Neuronal stem cell (in vitro differentiated cells): Measurements from ENCODE around the gene TBX2.

Source experiments
- DNase-seq: peaks from one replicate; pipeline ENCODE4 v3.0.0-alpha.2; 2013; ENCODE audit warnings: low spot score
- H2AFZ ChIP-seq: one replicate; pipeline ENCODE4 v1.6.1; 2013; ENCODE audit warnings: mild to moderate bottlenecking, low read length, inconsistent platforms
- H2AK5ac ChIP-seq: 2 replicates; pipeline ENCODE4 v1.6.1; 2013; ENCODE audit warnings: low read depth, mild to moderate bottlenecking, inconsistent platforms, low read length, moderate library complexity, mixed read lengths
- H2BK120ac ChIP-seq: 2 replicates; pipeline ENCODE4 v1.6.1; 2013; ENCODE audit warnings: low read depth, mild to moderate bottlenecking, inconsistent platforms, low read length, moderate library complexity, mixed read lengths
- H2BK12ac ChIP-seq: one replicate; pipeline ENCODE4 v1.6.1; 2013; ENCODE audit warnings: low read length, inconsistent platforms
- H2BK15ac ChIP-seq: 2 replicates; pipeline ENCODE4 v1.6.1; 2013; ENCODE audit warnings: mild to moderate bottlenecking, low read length, inconsistent platforms, mixed read lengths
- H2BK5ac ChIP-seq: one replicate; pipeline ENCODE4 v1.6.1; 2013; ENCODE audit warnings: inconsistent platforms, mild to moderate bottlenecking, low read length, moderate library complexity
- H3K14ac ChIP-seq: one replicate; pipeline ENCODE4 v1.6.1; 2013; ENCODE audit warnings: low read length, inconsistent platforms
- H3K18ac ChIP-seq: 2 replicates; pipeline ENCODE4 v1.6.1; 2013; ENCODE audit warnings: low read length, inconsistent platforms
- H3K23ac ChIP-seq: 2 replicates; pipeline ENCODE4 v1.6.1; 2013; ENCODE audit warnings: low read depth, mild to moderate bottlenecking, mixed read lengths, low read length, inconsistent platforms; ENCODE audit not compliant: poor library complexity
- H3K27ac ChIP-seq: replicated peaks from 3 replicates; pipeline ENCODE4 v1.5.1; 2013; ENCODE audit warnings: low read length, inconsistent platforms
- H3K27me3 ChIP-seq, 3 experiments: 2 replicates each; pipeline ENCODE4 v1.6.1; 2013; ENCODE audit warnings: low read length in 3 of 3, mild to moderate bottlenecking in 2 of 3, inconsistent platforms in 1 of 3, low read depth in 1 of 3, mixed read lengths in 1 of 3, moderate library complexity in 1 of 3; ENCODE audit not compliant: control insufficient read depth in 3 of 3, insufficient read depth in 3 of 3
- H3K36me3 ChIP-seq, 2 donors: replicated peaks in 1 of 2; 2 replicates each; pipeline ENCODE4 v1.6.1; 2013; ENCODE audit warnings: low read length in 2 of 2; ENCODE audit not compliant: control insufficient read depth in 2 of 2, insufficient read depth in 2 of 2
- H3K4ac ChIP-seq: 2 replicates; pipeline ENCODE4 v1.6.1; 2013; ENCODE audit warnings: inconsistent platforms, mild to moderate bottlenecking, low read length, moderate library complexity
- H3K4me1 ChIP-seq, 2 donors: 1 replicate in 1 of 2; 2 replicates in 1 of 2; pipeline ENCODE4 v1.6.1; 2013; ENCODE audit warnings: low read length in 2 of 2, low read depth in 1 of 2; ENCODE audit not compliant: control insufficient read depth in 2 of 2, insufficient read depth in 1 of 2
- H3K4me2 ChIP-seq: one replicate; pipeline ENCODE4 v1.6.1; 2013; ENCODE audit warnings: mild to moderate bottlenecking, low read length, inconsistent platforms; ENCODE audit not compliant: insufficient read depth, poor library complexity, severe bottlenecking
- H3K4me3 ChIP-seq, 2 donors: 2 replicates each; pipeline ENCODE4 v1.5.1; 2013; ENCODE audit warnings: low read length in 2 of 2, mild to moderate bottlenecking in 2 of 2, inconsistent platforms in 1 of 2, moderate library complexity in 1 of 2
- H3K79me1 ChIP-seq: one replicate; pipeline ENCODE4 v1.6.1; 2013; ENCODE audit warnings: low read depth, mild to moderate bottlenecking, inconsistent platforms, low read length, moderate library complexity
- H3K9ac ChIP-seq: one replicate; pipeline ENCODE4 v1.6.1; 2013; ENCODE audit warnings: mild to moderate bottlenecking, low read depth, low read length, inconsistent platforms; ENCODE audit not compliant: poor library complexity
- H3K9me3 ChIP-seq, 2 donors: replicated peaks in 1 of 2; 2 replicates each; pipeline versions ENCODE3 to v1.6.1; 2013; ENCODE audit warnings: low read length in 2 of 2, mild to moderate bottlenecking in 2 of 2, inconsistent platforms in 1 of 2, low read depth in 1 of 2, mixed read lengths in 1 of 2, moderate library complexity in 1 of 2; ENCODE audit not compliant: control insufficient read depth in 2 of 2, insufficient read depth in 1 of 2
- H4K8ac ChIP-seq: one replicate; pipeline ENCODE4 v1.6.1; 2013; ENCODE audit warnings: low read depth, mild to moderate bottlenecking, inconsistent platforms, low read length, moderate library complexity
- H4K91ac ChIP-seq: one replicate; pipeline ENCODE4 v1.6.1; 2013; ENCODE audit warnings: low read length, low read depth, mild to moderate bottlenecking, inconsistent platforms; ENCODE audit not compliant: poor library complexity
- WGBS, 2 donors: extraction: QIAGEN DNeasy Blood & Tissue Kit; methylation state at CpG; one replicate each; pipeline ENCODE4 v1.1.7; 2013; ENCODE audit warnings: missing lambda C conversion rate in 2 of 2, mixed read lengths in 1 of 2; ENCODE audit not compliant: insufficient read length in 2 of 2, insufficient replicate concordance in 1 of 2; ENCODE audit errors: extremely low coverage in 2 of 2; 5-methylcytosine and 5-hydroxymethylcytosine counted together

Gene TBX2

GRCh38 chr17:61378658-61379456 lies 20.8 kb upstream of the TBX2 start:
- Histone ChIP-seq H2BK15ac (no peak overlapping the region), H2AK5ac (no peak overlapping the region), H3K4me1 (peaks cover 2 to 11% of the 10 kb centered on the region in 2 donors), H3K4me3 (no peak overlapping the region), H3K9me3 (no peaks in the 10 kb centered on the region), H3K36me3 (no peaks in the 10 kb centered on the region), H3K27me3 (no peaks in the 10 kb centered on the region), H3K9ac (no peak overlapping the region), H2BK12ac (no peak overlapping the region), H3K4ac (no peak overlapping the region), H4K91ac (no peak overlapping the region), H3K27ac (no peak overlapping the region), H3K79me1 (no peaks in the 10 kb centered on the region), H4K8ac (no peak overlapping the region), H3K14ac (no peak overlapping the region), H2BK5ac (no peak overlapping the region), H2AFZ (no peak overlapping the region), H2BK120ac (no peak overlapping the region), H3K4me2 (no peak overlapping the region), H3K23ac (no peak overlapping the region), H3K18ac (no peak overlapping the region)
- no peak for DNase-seq
- no CpG with 5 or more reads among the region's 8 CpGs for WGBS, 2 donors

- H2AK5ac ChIP-seq: no peak overlapping the region
- no peaks in the 10 kb centered on the region for H3K79me1 ChIP-seq
- no peak for DNase-seq
- H3K9me3 ChIP-seq: no peaks in the 10 kb centered on the region
- no peak overlapping the region for H3K18ac ChIP-seq
- no peak overlapping the region for H3K9ac ChIP-seq
- no CpG with 5 or more reads among the region's 21 CpGs for WGBS, 2 donors
- no peak overlapping the region for H2BK120ac ChIP-seq
- no peak overlapping the region for H4K8ac ChIP-seq
- H3K4me2 ChIP-seq: no peak overlapping the region
- H4K91ac ChIP-seq: no peak overlapping the region
- no peak overlapping the region for H3K23ac ChIP-seq
- no peaks in the 10 kb centered on the region for H3K27me3 ChIP-seq
- H3K4me1 ChIP-seq: peaks cover 2 to 13% of the 10 kb centered on the region in 2 donors
- no peak overlapping the region for H3K27ac ChIP-seq
- peak overlapping the region; percentile 35 for H2BK5ac ChIP-seq
- H3K4me3 ChIP-seq: no peak overlapping the region
- H2AFZ ChIP-seq: no peak overlapping the region
- H2BK15ac ChIP-seq: no peak overlapping the region
- H3K36me3 ChIP-seq: no peaks in the 10 kb centered on the region
- H3K14ac ChIP-seq: no peak overlapping the region
- peak overlapping the region; percentile 16 for H2BK12ac ChIP-seq
- H3K4ac ChIP-seq: peak overlapping the region; percentile 18
These were observed 20.0 kb upstream of the TBX2 start for GRCh38 chr17:61379457-61380216.

GRCh38 chr17:61380217-61380835 lies 19.3 kb upstream of the TBX2 start:
- H3K18ac ChIP-seq: no peak overlapping the region
- no peak for DNase-seq
- H2BK120ac ChIP-seq: no peak overlapping the region
- no peak overlapping the region for H4K91ac ChIP-seq
- H3K4me3 ChIP-seq: no peak overlapping the region
- H3K4me1 ChIP-seq: peaks cover 2 to 15% of the 10 kb centered on the region in 2 donors
- no peaks in the 10 kb centered on the region for H3K9me3 ChIP-seq
- no peak overlapping the region for H4K8ac ChIP-seq
- H2BK12ac ChIP-seq: no peak overlapping the region
- H2BK15ac ChIP-seq: no peak overlapping the region
- H3K4ac ChIP-seq: no peak overlapping the region
- no peaks in the 10 kb centered on the region for H3K79me1 ChIP-seq
- no peak overlapping the region for H3K23ac ChIP-seq
- H3K27ac ChIP-seq: no peak overlapping the region
- no peak overlapping the region for H3K14ac ChIP-seq
- peak overlapping the region; percentile 35 for H2BK5ac ChIP-seq
- H3K27me3 ChIP-seq: peaks cover 0 to under 1% (median 0%) of the 10 kb centered on the region in 3 experiments
- no peak overlapping the region for H2AK5ac ChIP-seq
- WGBS, 2 donors: no CpG with 5 or more reads among the region's 10 CpGs
- no peaks in the 10 kb centered on the region for H3K36me3 ChIP-seq
- H3K9ac ChIP-seq: no peak overlapping the region
- H3K4me2 ChIP-seq: no peak overlapping the region
- no peak overlapping the region for H2AFZ ChIP-seq
